Left ventricle myocardium inferior (tissue), 1 donor: ENCODE measurements around the gene WNT6. TPM values are rescaled to one million over a fixed set of nuclear protein-coding genes. Genes with fewer than 3 reads are reported as not detected.
A peak's percentile ranks its signal among the peaks of the same experiment; 100 is the strongest.

Experiments used
- DNase-seq: peaks from one replicate; pipeline ENCODE4 v3.0.0-alpha.2; 2020
- H3K27ac ChIP-seq: fragments of 200-600 bp; replicated peaks from 2 replicates; pipeline ENCODE4 v1.8.0; 2021
- H3K27me3 ChIP-seq: fragments of 200-600 bp; 2 replicates; pipeline ENCODE4 v1.8.0; 2021; ENCODE audit warnings: low read depth
- H3K36me3 ChIP-seq: fragments of 200-600 bp; 2 replicates; pipeline ENCODE4 v1.8.0; 2021
- H3K4me1 ChIP-seq: fragments of 200-600 bp; 2 replicates; pipeline ENCODE4 v1.8.0; 2021
- H3K4me3 ChIP-seq: fragments of 200-600 bp; 2 replicates; pipeline ENCODE4 v1.8.0; 2021; ENCODE audit warnings: mild to moderate bottlenecking, moderate library complexity
- H3K9me3 ChIP-seq: fragments of 200-600 bp; replicated peaks from 2 replicates; pipeline ENCODE4 v1.8.0; 2021
- CTCF ChIP-seq: fragments of 200-600 bp; IDR thresholded peaks from 2 replicates; pipeline ENCODE4 v1.8.0; 2021; ENCODE audit warnings: antibody characterized with exemption, mild to moderate bottlenecking, borderline replicate concordance
- intact Hi-C: fragments of 100-400 bp; cut with micrococcal nuclease; formaldehyde crosslinking; loops from one replicate; pipeline ENCODE4 v1.11.0; 2022
- microRNA-seq: library from miRNA; unstranded; fragments of <30 nt; microRNA quantifications from one replicate; pipeline ENCODE4 v1.2.0, GENCODE V29; 2020
- total RNA-seq: library from RNA; stranded (reverse); fragmentation: NEBNext Ultra II Directional; extraction: Animal tissue kit (Norgen Biotek cat#: 25700); gene quantifications from one replicate; pipeline ENCODE4 v1.2.1, GENCODE V29; 2021
- donor health status: DM: no; HTN: yes; CAD: no; lungs with severe emphysema.

WNT6 gene
- total RNA-seq, 1 donor from 2014 or later, result 1.0 TPM

- Histone ChIP-seq H3K4me3 (no peak overlapping the region), H3K27ac (no peak overlapping the region), H3K27me3 (peaks cover 75% of the 10 kb centered on the region), H3K9me3 (no peaks in the 10 kb centered on the region), H3K36me3 (no peaks in the 10 kb centered on the region), H3K4me1 (peaks cover 8% of the 10 kb centered on the region)
- no peak for DNase-seq
- no peak for TF ChIP-seq CTCF
- intact Hi-C loops, result no loop called here
Measured at GRCh38 chr2:218904176-218904575, 44.6 kb downstream of the WNT6 start.

- Histone ChIP-seq H3K27ac (no peak overlapping the region), H3K36me3 (no peaks in the 10 kb centered on the region), H3K27me3 (peaks cover 55% of the 10 kb centered on the region), H3K4me3 (peak overlapping the region; percentile 65), H3K4me1 (peaks cover 13% of the 10 kb centered on the region), H3K9me3 (no peaks in the 10 kb centered on the region)
- peak; percentile 86 for DNase-seq
- intact Hi-C loops, result no loop called here
- TF ChIP-seq CTCF, result no peak
Measured at GRCh38 chr2:218908721-218909619, 49.4 kb downstream of the WNT6 start.

- H3K4me3 ChIP-seq, result no peak overlapping the region
- TF ChIP-seq CTCF, result no peak
- H3K27ac ChIP-seq, result no peak overlapping the region
- no peaks in the 10 kb centered on the region for H3K36me3 ChIP-seq
- DNase-seq, result no peak
- no peaks in the 10 kb centered on the region for H3K9me3 ChIP-seq
- peaks cover 13% of the 10 kb centered on the region for H3K4me1 ChIP-seq
- H3K27me3 ChIP-seq, result peaks cover 55% of the 10 kb centered on the region
- intact Hi-C loops, result no loop called here
Measured at GRCh38 chr2:218910741-218911140, 51.1 kb downstream of the WNT6 start.

GRCh38 chr2:218920504-218920903 is 60.9 kb downstream of the WNT6 start:
- TF ChIP-seq CTCF, result no peak
- H3K27me3 ChIP-seq, result peaks cover 97% of the 10 kb centered on the region
- DNase-seq, result no peak
- intact Hi-C loops, result no loop called here
- no peaks in the 10 kb centered on the region for H3K36me3 ChIP-seq
- no peaks in the 10 kb centered on the region for H3K9me3 ChIP-seq
- no peak overlapping the region for H3K27ac ChIP-seq
- H3K4me1 ChIP-seq, result no peaks in the 10 kb centered on the region
- H3K4me3 ChIP-seq, result no peak overlapping the region

Small RNA genes within 50 kb of the gene (microRNA-seq; reads per million reads assigned to microRNA genes)
- not detected for gene MIR9500

Other genes with a start within 250 kb of the WNT6 start
- 19.9 TPM for gene ZNF142, start 200.2 kb upstream of the WNT6 start, total RNA-seq
- gene BCS1L, start 200.1 kb upstream of the WNT6 start, total RNA-seq, result 48.6 TPM
- 14.7 TPM for gene RNF25, start 187.8 kb upstream of the WNT6 start, total RNA-seq
- 7.4 TPM for gene STK36, start 187.7 kb upstream of the WNT6 start, total RNA-seq
- gene TTLL4, start 149.0 kb upstream of the WNT6 start, total RNA-seq, result 6.2 TPM
- gene CYP27A1, start 77.7 kb upstream of the WNT6 start, total RNA-seq, result 6.7 TPM
- gene PRKAG3, start 28.0 kb upstream of the WNT6 start, total RNA-seq, result 0.14 TPM
- not detected for gene WNT10A, start 21.0 kb downstream of the WNT6 start, total RNA-seq
- gene CDK5R2, start 99.9 kb downstream of the WNT6 start, total RNA-seq, result not detected
- not detected for gene FEV, start 125.4 kb downstream of the WNT6 start, total RNA-seq
- not detected for gene CRYBA2, start 133.6 kb downstream of the WNT6 start, total RNA-seq
- gene CFAP65, start 181.7 kb downstream of the WNT6 start, total RNA-seq, result not detected
- not detected for gene IHH, start 201.1 kb downstream of the WNT6 start, total RNA-seq